GM12878 (cell line): Measurements from ENCODE around the gene SLF2. TPM values are rescaled to one million over a fixed set of nuclear protein-coding genes. Genes with fewer than 3 reads are reported as not detected.

Source experiments
- ATAC-seq: fragments of 200-7000 bp; cut with Tn5 transposase; 3 replicates; pipeline ENCODE4 v1.9.1; 2020; ENCODE audit warnings: mild to moderate bottlenecking, moderate library complexity
- BruUV-seq: library from RNA; stranded (reverse); fragments of 400-500 nt; replicated peaks from 2 replicates; lab custom pipeline; 2021; lab: Mats Ljungman, UMichigan
- CTCF ChIA-PET: fragments of 300-600 bp; sonication (Branson Sonifier 250); formaldehyde crosslinking; extraction: SDS; loops from one replicate; lab custom pipeline; 2021; ENCODE audit warnings: inconsistent platforms; lab: Yijun Ruan, JAX
- POLR2A ChIA-PET: fragments of 350-600 bp; formaldehyde crosslinking; extraction: SDS; loops from one replicate; lab custom pipeline; 2021; ENCODE audit warnings: inconsistent platforms; lab: Charles Lee
- RAD21 ChIA-PET: fragments of 300-600 bp; sonication (Branson Sonifier 250); formaldehyde crosslinking; loops from one replicate; lab custom pipeline; 2023; ENCODE audit warnings: antibody characterized with exemption; ENCODE audit not compliant: unreplicated experiment; lab: Charles Lee
- SMC1A ChIA-PET: fragments of 300-600 bp; sonication (Branson Sonifier 250); formaldehyde crosslinking; loops from one replicate; lab custom pipeline; 2023; ENCODE audit not compliant: unreplicated experiment, uncharacterized antibody; lab: Charles Lee
- DNase-seq: peaks from one replicate; pipeline ENCODE4 v3.0.0-alpha.2; 2011; ENCODE audit warnings: low read depth, low spot score
- FAIRE-seq: peaks from 3 replicates; lab custom pipeline; 2011; peaks lifted over from hg19 to GRCh38; lab: Jason Lieb, UNC
- H2AFZ ChIP-seq: 2 replicates; pipeline ENCODE4 v1.6.0; 2011; ENCODE audit warnings: low read depth, low read length, control low read depth; ENCODE audit not compliant: control insufficient read depth
- H3K27ac ChIP-seq: 2 replicates; pipeline ENCODE4 v1.5.1; 2011; ENCODE audit warnings: control low read depth; ENCODE audit not compliant: control insufficient read depth, insufficient read depth
- H3K27me3 ChIP-seq, 2 experiments: replicated peaks in 1 of 2; 2 replicates each; pipeline versions ENCODE4 v1.6.0 to v1.6.1; 2011; ENCODE audit warnings: low read length in 1 of 2; ENCODE audit not compliant: control insufficient read depth in 2 of 2, insufficient read depth in 2 of 2
- H3K36me3 ChIP-seq, 2 experiments: 2 replicates each; pipeline ENCODE4 v1.5.1; 2011; ENCODE audit warnings: low read length in 1 of 2; ENCODE audit not compliant: control insufficient read depth in 2 of 2, insufficient read depth in 2 of 2
- H3K4me1 ChIP-seq: 2 replicates; pipeline ENCODE4 v1.6.1; 2011; ENCODE audit warnings: mild to moderate bottlenecking, low read length, moderate library complexity, mixed read lengths; ENCODE audit not compliant: control insufficient read depth, insufficient read depth
- H3K4me2 ChIP-seq: 2 replicates; pipeline ENCODE4 v1.6.0; 2011; ENCODE audit warnings: control low read depth; ENCODE audit not compliant: control insufficient read depth, insufficient read depth
- H3K4me3 ChIP-seq: fragments of 200-600 bp; sonication (generic); 2 replicates; pipeline ENCODE4 v1.5.1; 2016
- H3K79me2 ChIP-seq: 2 replicates; pipeline ENCODE4 v1.6.0; 2011; ENCODE audit warnings: low read length; ENCODE audit not compliant: control insufficient read depth, insufficient read depth
- H3K9ac ChIP-seq: 2 replicates; pipeline ENCODE4 v1.8.0; 2011; ENCODE audit warnings: low read length, control low read depth, mixed read lengths; ENCODE audit not compliant: control insufficient read depth, insufficient read depth
- H3K9me3 ChIP-seq: replicated peaks from 3 replicates; pipeline ENCODE4 v1.5.1; 2011; ENCODE audit warnings: mild to moderate bottlenecking, low read length; ENCODE audit not compliant: control insufficient read depth, insufficient read depth
- H4K20me1 ChIP-seq: 2 replicates; pipeline ENCODE4 v1.6.0; 2011; ENCODE audit not compliant: control insufficient read depth, insufficient read depth
- ASH2L ChIP-seq: fragments of 300-600, 200-600 bp; sonication (generic); IDR thresholded peaks from 2 replicates; pipeline ENCODE4 v1.6.1; 2017; ENCODE audit warnings: low read depth, mild to moderate bottlenecking, borderline replicate concordance
- ETV6 ChIP-seq, 2 experiments: fragments of 450-650 bp in 1 of 2; IDR thresholded peaks in 1 of 2; conservative IDR thresholded peaks in 1 of 2; 2 replicates each; pipeline ENCODE4 v1.6.1; 2014; ENCODE audit warnings: antibody characterized with exemption in 1 of 2, borderline replicate concordance in 1 of 2, low read depth in 1 of 2, mild to moderate bottlenecking in 1 of 2, moderate library complexity in 1 of 2
- GABPA ChIP-seq: IDR thresholded peaks from 2 replicates; pipeline ENCODE4 v1.6.1; 2014; ENCODE audit warnings: antibody characterized with exemption, low read depth, mild to moderate bottlenecking, inconsistent platforms
- RAD21 ChIP-seq: IDR thresholded peaks from 2 replicates; pipeline ENCODE4 v1.6.1; 2011; ENCODE audit warnings: mild to moderate bottlenecking, low read depth, low read length, moderate library complexity; ENCODE audit not compliant: insufficient read depth
- SIX5 ChIP-seq: IDR thresholded peaks from 2 replicates; pipeline ENCODE4 v1.6.1; 2011; ENCODE audit warnings: mild to moderate bottlenecking, low read depth, low read length, moderate library complexity; ENCODE audit not compliant: severe bottlenecking
- SKIL ChIP-seq: fragments of 450-650 bp; IDR thresholded peaks from 2 replicates; pipeline ENCODE4 v1.6.1; 2017; ENCODE audit warnings: mild to moderate bottlenecking, low read depth, inconsistent platforms; ENCODE audit not compliant: poor library complexity, severe bottlenecking
- SMC3 ChIP-seq: IDR thresholded peaks from 2 replicates; pipeline ENCODE4 v1.6.1; 2011; ENCODE audit warnings: low read length, improper control_type of control experiment, borderline replicate concordance
- SUPT20H ChIP-seq: IDR thresholded peaks from 2 replicates; pipeline ENCODE4 v1.6.1; 2011; ENCODE audit warnings: low read depth, mild to moderate bottlenecking, low read length, moderate library complexity, borderline replicate concordance; ENCODE audit not compliant: control insufficient read depth
- SUZ12 ChIP-seq: fragments of 200-600 bp; sonication (generic); IDR thresholded peaks from one replicate; pipeline ENCODE4 v1.6.1; 2018; ENCODE audit warnings: antibody characterized with exemption, mild to moderate bottlenecking; ENCODE audit not compliant: unreplicated experiment
- WGBS: methylation state at CpG from one replicate; pipeline ENCODE4 v1.1.6; 2016; ENCODE audit warnings: low lambda C conversion rate; ENCODE audit not compliant: insufficient replicate concordance, insufficient coverage; ENCODE audit errors: missing lambda C conversion rate; 5-methylcytosine and 5-hydroxymethylcytosine counted together
- in situ Hi-C: fragments of 300-500 bp; cut with MboI; formaldehyde crosslinking; loops from 9 replicates; pipeline ENCODE4 v1.14.3; 2018; ENCODE audit warnings: mixed read lengths
- intact Hi-C: fragments of 100-400 bp; cut with micrococcal nuclease; formaldehyde crosslinking; loops from one replicate; pipeline ENCODE4 v1.14.2; 2022; ENCODE audit not compliant: unreplicated experiment
- polyA plus RNA-seq, 11 experiments: library from polyadenylated mRNA; depleted of rRNA in 4 of 11; unstranded in 6 of 11; stranded (reverse) in 5 of 11; fragments of >200 nt; fragmentation: Nextera tagmentation in 4 of 11; fragmentation: Illumina TruSeq in 1 of 11; extraction: Ambion mirVana in 4 of 11; extraction: Trizol in 1 of 11; gene quantifications; 1 replicate in 1 of 11; 2 replicates in 10 of 11; pipeline versions ENCODE4 v1.2.1 to v1.2.3, GENCODE V29; 2011 to 2016; ENCODE audit warnings: inconsistent platforms in 2 of 11, missing spikeins in 2 of 11, low read depth in 1 of 11
- total RNA-seq, 4 experiments: library from RNA; depleted of rRNA in 3 of 4; stranded (reverse); fragments of >200 nt in 3 of 4; fragmentation: Illumina TruSeq in 1 of 4; extraction: Trizol in 1 of 4; gene quantifications; 2 replicates each; pipeline versions ENCODE4 v1.2.1 to v1.2.3, GENCODE V29; 2013 to 2021

The SLF2 gene
- total and polyA plus RNA-seq, 10 of the 15 experiments (the other 5 are each of a cell fraction or from before 2014, with no cell fraction given), result 3.0 to 25.2 (median 17.9) TPM

- no peaks in the 10 kb centered on the region for H3K9me3 ChIP-seq
- H3K27me3 ChIP-seq, result no peaks in the 10 kb centered on the region
- DNase-seq (no peak), ATAC-seq (no peak), FAIRE-seq (no peak)
- H3K79me2 ChIP-seq, result peaks cover 19% of the 10 kb centered on the region
- in situ Hi-C loops (no loop called here), intact Hi-C loops (no loop called here)
- BruUV-seq, result no TSS peak
- H3K27ac ChIP-seq, result no peak overlapping the region
- H4K20me1 ChIP-seq, result no peaks in the 10 kb centered on the region
- H3K4me1 ChIP-seq, result peaks cover 14% of the 10 kb centered on the region
- ChIA-PET CTCF (no interaction called here), POLR2A (no interaction called here), SMC1A (no interaction called here), RAD21 (no interaction called here)
- no peak overlapping the region for H3K4me3 ChIP-seq
- H2AFZ ChIP-seq, result no peak overlapping the region
- H3K4me2 ChIP-seq, result no peak overlapping the region
- TF ChIP-seq ASH2L (no peak), GABPA (no peak)
- H3K36me3 ChIP-seq, result peaks cover 0 to 3% of the 10 kb centered on the region in 2 experiments; a peak in 2 of 4 replicates
- H3K9ac ChIP-seq, result no peak overlapping the region
- 91% methylated on average over 21 of the region's 24 CpGs for WGBS
These were observed 70.4 kb downstream of the SLF2 start for GRCh38 chr10:100982916-100983830.

GRCh38 chr10:100983868-100984671 lies 71.3 kb downstream of the SLF2 start:
- BruUV-seq, result no TSS peak

More at GRCh38 chr10:100983868-100984671, 71.3 kb downstream of the SLF2 start:
- in situ Hi-C loops, result no loop called here
- Histone ChIP-seq H3K9ac (no peak overlapping the region), H3K9me3 (no peaks in the 10 kb centered on the region), H3K4me2 (no peak overlapping the region)
- ChIA-PET POLR2A (interaction anchor here (1.3 kb wide), 1 partner anchor 71 kb away, joined by 3 read pairs; the partner anchor contains the start of gene SLF2), SMC1A (no interaction called here)
- intact Hi-C loops, result no loop called here
- 97% methylated on average over 8 of the region's 13 CpGs for WGBS
- no peak for TF ChIP-seq RAD21
- TF ChIP-seq ETV6 (conservative IDR thresholded peaks at IDR 0.05 in 1 of 2, IDR thresholded peaks at IDR 0.05 in 1 of 2; ENCODE audit: borderline replicate concordance in 1 of 2, low read depth in 1 of 2), result no peak
- no peak for TF ChIP-seq SIX5
- no peak for TF ChIP-seq SMC3
- no peak for TF ChIP-seq SUPT20H
- no peak for TF ChIP-seq SUZ12
- no peak for TF ChIP-seq SKIL
- TF ChIP-seq, all 136 proteins: peak for 0
- Histone ChIP-seq H3K79me2 (peaks cover 28% of the 10 kb centered on the region), H2AFZ (no peak overlapping the region), H3K36me3 (peaks cover 0 to 3% of the 10 kb centered on the region in 2 experiments; a peak in 2 of 4 replicates), H3K27ac (no peak overlapping the region), H3K27me3 (no peaks in the 10 kb centered on the region), H3K4me1 (peaks cover 16% of the 10 kb centered on the region), H4K20me1 (no peaks in the 10 kb centered on the region), H3K4me3 (no peak overlapping the region)
- ATAC-seq (no peak), DNase-seq (no peak), FAIRE-seq (no peak)
- ChIA-PET CTCF (interaction anchor here (3.3 to 5.5 kb wide), 2 partner anchors 13 to 31 kb away, joined by 15 to 42 read pairs; no protein-coding TSS in a partner anchor), RAD21 (interaction anchor here (2.1 kb wide), 1 partner anchor 14 kb away, joined by 11 read pairs; no protein-coding TSS in a partner anchor)
